ENCODE measurements around the gene LRRC56. TPM values are rescaled to one million over a fixed set of nuclear protein-coding genes. Genes with fewer than 3 reads are reported as not detected.
A peak's percentile ranks its signal among the peaks of the same experiment; 100 is the strongest.

LRRC56 gene
- total and polyA plus RNA-seq, 2 of the 13 experiments (the other 11 are each of a cell fraction or from before 2014, with no cell fraction given) = 0.11 to 0.29 TPM

- TF ChIP-seq NCOA2 (CRISPR knock-in tag; IDR thresholded peaks at IDR 0.05) = peak; percentile 38; the same call in 1 of the 2 replicates
- TF ChIP-seq, protein P1, sequence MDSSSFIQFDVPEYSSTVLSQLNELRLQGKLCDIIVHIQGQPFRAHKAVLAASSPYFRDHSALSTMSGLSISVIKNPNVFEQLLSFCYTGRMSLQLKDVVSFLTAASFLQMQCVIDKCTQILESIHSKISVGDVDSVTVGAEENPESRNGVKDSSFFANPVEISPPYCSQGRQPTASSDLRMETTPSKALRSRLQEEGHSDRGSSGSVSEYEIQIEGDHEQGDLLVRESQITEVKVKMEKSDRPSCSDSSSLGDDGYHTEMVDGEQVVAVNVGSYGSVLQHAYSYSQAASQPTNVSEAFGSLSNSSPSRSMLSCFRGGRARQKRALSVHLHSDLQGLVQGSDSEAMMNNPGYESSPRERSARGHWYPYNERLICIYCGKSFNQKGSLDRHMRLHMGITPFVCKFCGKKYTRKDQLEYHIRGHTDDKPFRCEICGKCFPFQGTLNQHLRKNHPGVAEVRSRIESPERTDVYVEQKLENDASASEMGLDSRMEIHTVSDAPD (CRISPR knock-in tag; IDR thresholded peaks at IDR 0.05) = no peak
- no peak for TF ChIP-seq THAP9 (CRISPR knock-in tag; IDR thresholded peaks at IDR 0.05; ENCODE audit: borderline replicate concordance)
- TF ChIP-seq ZNF569 (CRISPR knock-in tag; IDR thresholded peaks at IDR 0.05; ENCODE audit: borderline replicate concordance) = no peak
- TF ChIP-seq, protein P2, sequence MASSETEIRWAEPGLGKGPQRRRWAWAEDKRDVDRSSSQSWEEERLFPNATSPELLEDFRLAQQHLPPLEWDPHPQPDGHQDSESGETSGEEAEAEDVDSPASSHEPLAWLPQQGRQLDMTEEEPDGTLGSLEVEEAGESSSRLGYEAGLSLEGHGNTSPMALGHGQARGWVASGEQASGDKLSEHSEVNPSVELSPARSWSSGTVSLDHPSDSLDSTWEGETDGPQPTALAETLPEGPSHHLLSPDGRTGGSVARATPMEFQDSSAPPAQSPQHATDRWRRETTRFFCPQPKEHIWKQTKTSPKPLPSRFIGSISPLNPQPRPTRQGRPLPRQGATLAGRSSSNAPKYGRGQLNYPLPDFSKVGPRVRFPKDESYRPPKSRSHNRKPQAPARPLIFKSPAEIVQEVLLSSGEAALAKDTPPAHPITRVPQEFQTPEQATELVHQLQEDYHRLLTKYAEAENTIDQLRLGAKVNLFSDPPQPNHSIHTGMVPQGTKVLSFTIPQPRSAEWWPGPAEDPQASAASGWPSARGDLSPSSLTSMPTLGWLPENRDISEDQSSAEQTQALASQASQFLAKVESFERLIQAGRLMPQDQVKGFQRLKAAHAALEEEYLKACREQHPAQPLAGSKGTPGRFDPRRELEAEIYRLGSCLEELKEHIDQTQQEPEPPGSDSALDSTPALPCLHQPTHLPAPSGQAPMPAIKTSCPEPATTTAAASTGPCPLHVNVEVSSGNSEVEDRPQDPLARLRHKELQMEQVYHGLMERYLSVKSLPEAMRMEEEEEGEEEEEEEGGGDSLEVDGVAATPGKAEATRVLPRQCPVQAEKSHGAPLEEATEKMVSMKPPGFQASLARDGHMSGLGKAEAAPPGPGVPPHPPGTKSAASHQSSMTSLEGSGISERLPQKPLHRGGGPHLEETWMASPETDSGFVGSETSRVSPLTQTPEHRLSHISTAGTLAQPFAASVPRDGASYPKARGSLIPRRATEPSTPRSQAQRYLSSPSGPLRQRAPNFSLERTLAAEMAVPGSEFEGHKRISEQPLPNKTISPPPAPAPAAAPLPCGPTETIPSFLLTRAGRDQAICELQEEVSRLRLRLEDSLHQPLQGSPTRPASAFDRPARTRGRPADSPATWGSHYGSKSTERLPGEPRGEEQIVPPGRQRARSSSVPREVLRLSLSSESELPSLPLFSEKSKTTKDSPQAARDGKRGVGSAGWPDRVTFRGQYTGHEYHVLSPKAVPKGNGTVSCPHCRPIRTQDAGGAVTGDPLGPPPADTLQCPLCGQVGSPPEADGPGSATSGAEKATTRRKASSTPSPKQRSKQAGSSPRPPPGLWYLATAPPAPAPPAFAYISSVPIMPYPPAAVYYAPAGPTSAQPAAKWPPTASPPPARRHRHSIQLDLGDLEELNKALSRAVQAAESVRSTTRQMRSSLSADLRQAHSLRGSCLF (CRISPR knock-in tag; IDR thresholded peaks at IDR 0.05; ENCODE audit: borderline replicate concordance) = no peak
- no peak for TF ChIP-seq ISX (CRISPR knock-in tag; conservative IDR thresholded peaks at IDR 0.05)
- TF ChIP-seq ZFAT (CRISPR knock-in tag; conservative IDR thresholded peaks at IDR 0.05) = no peak
- TF ChIP-seq, protein P3, sequence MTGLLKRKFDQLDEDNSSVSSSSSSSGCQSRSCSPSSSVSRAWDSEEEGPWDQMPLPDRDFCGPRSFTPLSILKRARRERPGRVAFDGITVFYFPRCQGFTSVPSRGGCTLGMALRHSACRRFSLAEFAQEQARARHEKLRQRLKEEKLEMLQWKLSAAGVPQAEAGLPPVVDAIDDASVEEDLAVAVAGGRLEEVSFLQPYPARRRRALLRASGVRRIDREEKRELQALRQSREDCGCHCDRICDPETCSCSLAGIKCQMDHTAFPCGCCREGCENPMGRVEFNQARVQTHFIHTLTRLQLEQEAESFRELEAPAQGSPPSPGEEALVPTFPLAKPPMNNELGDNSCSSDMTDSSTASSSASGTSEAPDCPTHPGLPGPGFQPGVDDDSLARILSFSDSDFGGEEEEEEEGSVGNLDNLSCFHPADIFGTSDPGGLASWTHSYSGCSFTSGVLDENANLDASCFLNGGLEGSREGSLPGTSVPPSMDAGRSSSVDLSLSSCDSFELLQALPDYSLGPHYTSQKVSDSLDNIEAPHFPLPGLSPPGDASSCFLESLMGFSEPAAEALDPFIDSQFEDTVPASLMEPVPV (CRISPR knock-in tag; IDR thresholded peaks at IDR 0.05) = no peak
- no peak for TF ChIP-seq ZNF576 (CRISPR knock-in tag; IDR thresholded peaks at IDR 0.05)
- TF ChIP-seq ZNF891 (CRISPR knock-in tag; IDR thresholded peaks at IDR 0.05) = no peak
- no peak for TF ChIP-seq ZNF710 (CRISPR knock-in tag; IDR thresholded peaks at IDR 0.05; ENCODE audit: borderline replicate concordance)
- TF ChIP-seq DRAP1 (CRISPR knock-in tag; IDR thresholded peaks at IDR 0.05) = peak; percentile 67
- no peak for TF ChIP-seq IKZF4 (CRISPR knock-in tag; IDR thresholded peaks at IDR 0.05; ENCODE audit: borderline replicate concordance, low read depth, not compliant biosample characterization)
These were observed 38.9 kb downstream of the LRRC56 start, which contains the start of gene PHRF1 (continued) for GRCh38 chr11:575996-576768.
